Right lung (tissue), 5 donors: ENCODE measurements around the gene COL17A1. TPM values are rescaled to one million over a fixed set of nuclear protein-coding genes. Genes with fewer than 3 reads are reported as not detected.
A peak's percentile ranks its signal among the peaks of the same experiment; 100 is the strongest.

Source experiments
- DNase-seq, 2 donors: peaks; one replicate each; pipeline ENCODE4 v3.0.0-alpha.2; 2013
- polyA plus RNA-seq, 5 donors: library from polyadenylated mRNA; unstranded; fragments of 120-200 nt; gene quantifications; one replicate each; pipeline versions ENCODE4 v1.2.1 to v1.2.3, GENCODE V29; 2013; ENCODE audit warnings: inconsistent platforms in 1 of 5, low replicate concordance in 1 of 5; ENCODE audit not compliant: insufficient read length in 5 of 5, insufficient read depth in 1 of 5

COL17A1 gene
- polyA plus RNA-seq, 5 donors: 0.82 to 1.5 (median 0.85) TPM

DNA sequence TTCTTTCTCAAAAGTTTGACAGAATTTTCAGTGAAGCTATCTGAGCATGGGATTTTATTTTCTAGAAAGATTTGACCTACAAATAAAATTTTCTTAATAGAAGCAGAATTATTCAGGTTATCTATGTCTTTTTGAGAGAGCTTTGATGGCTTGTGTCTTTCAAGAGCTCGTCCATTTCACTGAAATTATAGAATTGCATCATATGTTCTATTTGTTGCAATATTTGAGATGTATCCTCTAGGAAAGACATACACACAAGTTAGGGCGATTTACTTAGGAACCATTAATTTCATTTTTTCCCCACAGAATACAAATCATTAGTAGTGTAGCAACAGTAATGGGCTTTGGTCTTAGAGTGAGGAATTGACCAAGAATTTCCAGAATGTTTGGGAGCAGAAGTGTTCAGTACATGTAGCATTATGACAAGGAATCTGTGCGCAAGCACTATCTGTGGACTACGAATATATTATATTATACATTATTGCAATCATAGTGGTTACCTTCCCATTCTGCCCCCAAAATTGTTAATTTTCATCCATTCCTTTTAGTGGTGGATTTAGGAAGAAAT lies 12.8 kb upstream of the COL17A1 start:
- no peak for DNase-seq

DNA sequence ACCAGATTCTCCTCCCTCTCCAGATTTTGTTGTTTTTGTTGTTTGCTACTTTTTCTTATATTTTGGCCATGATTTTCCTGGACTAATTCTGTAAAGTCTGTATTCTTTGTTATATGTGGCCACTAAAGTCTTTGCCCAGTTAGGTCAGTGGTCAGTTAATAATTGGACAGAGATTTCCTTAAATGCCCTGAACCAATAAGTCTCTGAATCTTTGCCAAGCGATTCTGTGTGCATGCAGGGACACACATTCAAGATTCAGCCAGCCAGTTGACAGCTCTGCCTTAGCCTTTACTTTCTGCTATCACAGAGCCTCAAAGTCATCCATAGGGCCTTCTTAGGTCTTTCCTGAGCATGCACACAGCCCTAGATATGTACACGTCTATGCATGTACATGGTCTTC lies 11.0 kb upstream of the COL17A1 start:
- no peak for DNase-seq

DNA sequence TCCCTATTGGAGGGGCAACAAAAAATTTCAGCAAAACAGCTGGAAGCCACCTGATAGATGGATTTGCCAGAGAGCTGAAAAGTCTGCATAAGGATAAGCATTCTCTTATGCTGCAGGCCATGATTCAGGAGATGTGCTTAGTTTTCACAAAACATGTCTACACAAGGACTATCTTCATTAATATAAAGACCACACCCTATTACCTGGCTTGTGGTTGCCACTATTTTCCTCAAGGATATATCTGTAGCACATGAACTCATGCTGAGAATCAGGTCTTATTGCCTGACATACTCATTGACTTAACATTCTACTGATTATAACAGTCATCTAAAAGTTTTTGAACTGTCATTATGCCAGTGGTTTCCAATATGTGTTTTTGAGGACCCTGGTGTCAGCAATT lies 7.1 kb upstream of the COL17A1 start:
- no peak for DNase-seq

DNA sequence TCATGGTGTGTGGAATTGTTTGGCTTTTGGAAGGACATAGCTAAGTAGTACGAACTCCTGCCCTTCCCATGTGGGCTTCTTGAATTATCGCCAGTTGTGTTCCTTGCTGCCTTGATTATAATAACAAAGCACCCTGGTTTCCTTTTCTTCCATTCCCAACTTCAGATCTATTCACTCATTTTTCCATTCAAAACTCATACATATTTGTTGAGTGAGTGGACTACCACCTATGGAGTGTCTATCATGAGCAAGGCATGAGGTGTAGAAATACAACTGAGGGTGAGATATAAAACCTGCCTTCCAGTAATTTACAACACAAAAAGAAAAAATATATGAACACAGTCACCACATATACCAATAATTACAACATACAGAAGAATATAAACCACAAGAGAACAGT lies 4.9 kb upstream of the COL17A1 start:
- DNase-seq: no peak

DNA sequence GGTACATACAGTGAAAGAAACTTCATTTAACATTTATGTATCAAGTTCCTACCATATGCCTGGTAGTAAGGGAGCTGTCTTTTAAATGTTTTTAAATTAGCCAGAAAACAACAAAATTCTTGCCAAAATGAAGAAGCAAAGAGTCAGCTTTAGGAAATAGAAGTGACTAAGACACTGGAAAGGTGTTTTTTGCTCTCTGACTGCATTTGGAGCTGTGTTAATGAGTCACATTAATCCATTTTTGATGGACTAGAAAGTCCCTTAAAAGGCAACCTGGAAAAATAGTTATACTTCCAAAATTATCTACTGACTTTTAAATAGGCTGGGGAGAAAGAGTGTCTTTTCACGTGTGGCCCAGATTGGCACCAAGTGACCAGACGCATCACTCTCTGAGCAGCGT lies 3.9 kb upstream of the COL17A1 start:
- no peak for DNase-seq

DNA sequence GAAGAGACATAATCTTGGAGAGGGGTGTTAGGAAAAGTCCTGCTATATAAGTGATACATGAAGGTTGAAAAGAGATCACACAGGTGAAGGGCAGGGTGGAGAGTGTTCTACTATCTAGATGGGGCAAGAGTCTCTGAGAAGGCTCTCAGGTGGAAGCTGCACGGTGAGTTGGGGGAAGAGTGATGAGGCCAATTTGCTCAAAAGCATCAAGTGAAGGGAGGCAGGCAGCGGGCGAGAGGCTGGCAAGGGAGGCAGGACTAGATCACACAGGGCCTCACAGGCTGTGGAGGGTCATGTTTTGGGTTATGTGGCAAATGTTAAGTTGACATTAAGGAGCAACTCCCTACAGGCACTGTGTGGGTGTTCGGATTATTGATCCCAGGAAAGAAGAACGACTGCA lies 2.6 kb upstream of the COL17A1 start:
- no peak for DNase-seq

DNA sequence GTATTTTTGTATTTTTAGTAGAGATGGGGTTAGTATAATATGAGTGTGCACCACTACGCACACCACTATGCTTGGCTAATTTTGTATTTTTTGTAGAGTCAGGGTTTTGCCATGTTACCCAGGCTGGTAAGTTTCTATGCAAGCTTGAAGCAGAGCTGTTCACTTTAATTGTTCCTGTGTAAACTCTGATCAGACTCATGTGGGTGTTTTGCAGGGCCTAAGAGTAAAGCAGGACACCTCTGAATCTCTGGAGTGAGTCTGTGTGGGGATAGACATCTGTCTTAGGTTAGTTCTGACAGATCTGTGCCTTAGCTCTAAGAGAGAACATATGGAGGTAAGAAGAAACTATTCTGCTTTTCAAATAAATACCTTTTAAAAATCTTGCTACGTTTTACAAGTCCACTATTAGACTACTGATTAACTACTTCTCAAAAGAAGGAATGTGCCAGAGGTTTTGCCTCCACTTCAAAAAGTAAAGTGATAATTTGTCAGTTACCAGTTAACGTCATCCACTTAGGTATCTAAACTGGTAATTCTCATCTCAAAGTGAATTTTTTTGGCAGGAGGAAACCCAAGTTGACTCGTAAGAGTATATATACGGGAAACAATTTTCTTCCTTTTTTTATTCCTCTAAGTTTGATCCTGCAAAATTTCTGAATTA lies 1.1 kb downstream of the COL17A1 start:
- peak in 1 of 2 donors; percentile 20 for DNase-seq

DNA sequence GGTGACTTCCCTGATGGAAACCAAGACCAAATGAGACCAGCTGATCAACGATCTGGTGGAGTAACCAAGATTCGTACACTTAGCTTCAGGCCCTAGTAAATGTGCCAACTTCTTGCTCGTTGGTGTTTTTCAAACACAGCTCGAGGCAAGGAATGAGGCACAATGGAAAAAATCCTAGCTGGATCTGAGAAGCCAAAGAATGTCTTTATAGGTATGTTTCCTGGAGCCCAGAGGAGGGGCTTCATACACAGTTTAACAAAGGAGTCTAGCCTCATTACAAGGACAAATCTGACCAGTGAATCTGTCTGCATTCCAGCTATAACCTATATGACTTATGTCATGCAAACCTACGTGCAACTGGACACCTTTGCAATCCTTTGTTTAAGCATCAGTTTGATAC lies 3.7 kb downstream of the COL17A1 start:
- DNase-seq: no peak

DNA sequence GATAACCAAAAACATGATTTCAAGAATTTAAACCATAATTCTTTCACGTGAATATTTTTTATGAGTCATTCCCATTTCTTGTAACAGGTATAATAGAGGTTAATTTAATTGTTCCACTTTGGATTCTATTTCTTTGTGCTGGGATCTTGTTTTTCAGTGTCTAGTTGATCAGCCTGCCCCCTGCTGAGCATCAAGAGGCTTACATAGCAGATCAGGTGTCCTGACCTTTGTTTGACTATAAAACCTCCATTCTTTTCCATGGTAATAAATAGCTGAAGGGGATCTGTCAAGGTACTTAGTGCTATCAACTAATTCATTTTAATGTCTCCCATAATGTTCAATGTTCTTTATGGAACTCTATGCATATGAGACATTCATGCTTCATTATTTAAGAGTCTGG lies 4.9 kb downstream of the COL17A1 start:
- DNase-seq: no peak

DNA sequence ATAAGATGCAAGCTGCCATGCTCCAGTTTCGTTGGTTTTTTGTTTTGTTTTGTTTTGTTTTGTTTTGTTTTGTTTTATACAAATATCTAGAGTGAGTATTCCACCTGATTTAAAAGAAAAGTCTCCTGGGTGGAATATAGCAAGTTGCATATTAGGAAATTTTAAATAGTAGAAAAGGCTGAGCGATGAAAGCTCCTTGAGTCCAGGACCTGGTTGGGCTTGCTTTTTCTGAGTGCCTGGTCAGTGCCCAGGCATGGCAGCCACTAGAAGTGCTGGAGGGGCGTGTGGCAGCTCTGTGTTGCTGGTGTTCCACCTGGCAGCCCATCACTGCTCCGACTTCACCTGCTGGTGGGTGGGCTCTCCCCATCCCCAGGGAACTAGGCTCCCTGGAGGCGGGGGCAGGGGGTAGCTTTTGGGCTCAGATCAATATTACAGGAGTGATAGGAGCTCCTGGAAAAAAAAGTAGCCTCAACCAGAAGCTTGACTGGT lies 8.0 kb downstream of the COL17A1 start:
- DNase-seq: no peak

DNA sequence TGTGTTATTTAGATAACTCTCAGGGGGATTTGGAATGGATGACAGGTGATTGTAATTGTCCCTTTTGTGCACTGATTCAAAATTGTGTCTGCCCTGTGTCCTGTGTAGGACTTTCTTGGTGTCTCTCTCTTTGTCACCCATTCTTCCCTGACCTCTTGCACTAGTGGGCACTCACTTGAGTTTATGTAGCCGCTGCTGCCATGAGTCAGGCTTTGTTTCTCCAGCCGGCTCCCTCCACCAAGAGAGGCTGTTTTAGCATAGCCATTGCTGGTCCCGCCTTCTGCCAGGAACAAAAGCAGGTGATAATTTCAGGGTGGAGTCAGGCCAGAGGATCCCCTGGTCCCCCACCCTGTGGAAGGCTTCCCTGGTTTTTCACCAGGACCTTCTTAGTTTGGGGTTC lies 8.4 kb downstream of the COL17A1 start:
- no peak for DNase-seq

DNA sequence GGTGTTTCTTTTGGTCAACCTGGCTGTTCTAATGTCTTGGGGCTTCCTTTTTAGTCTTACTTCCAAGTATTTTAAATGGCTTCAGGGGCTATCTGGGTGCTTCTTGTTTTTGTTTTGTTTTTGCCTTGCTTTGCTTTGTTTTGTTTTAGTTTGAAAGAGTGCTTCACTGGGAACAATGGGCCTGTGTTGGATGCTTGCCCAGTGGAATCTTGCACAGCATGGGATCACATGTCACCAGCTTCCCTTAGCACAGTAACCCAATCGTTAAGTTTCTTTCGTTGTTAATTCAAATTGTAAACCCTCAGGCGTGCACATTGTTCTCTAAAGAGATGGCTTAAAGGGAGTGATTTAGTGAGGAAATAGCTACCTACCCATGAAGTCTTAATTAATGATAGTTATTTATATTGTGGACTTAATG lies 8.9 kb downstream of the COL17A1 start:
- DNase-seq: peak; percentile 37 to 50

DNA sequence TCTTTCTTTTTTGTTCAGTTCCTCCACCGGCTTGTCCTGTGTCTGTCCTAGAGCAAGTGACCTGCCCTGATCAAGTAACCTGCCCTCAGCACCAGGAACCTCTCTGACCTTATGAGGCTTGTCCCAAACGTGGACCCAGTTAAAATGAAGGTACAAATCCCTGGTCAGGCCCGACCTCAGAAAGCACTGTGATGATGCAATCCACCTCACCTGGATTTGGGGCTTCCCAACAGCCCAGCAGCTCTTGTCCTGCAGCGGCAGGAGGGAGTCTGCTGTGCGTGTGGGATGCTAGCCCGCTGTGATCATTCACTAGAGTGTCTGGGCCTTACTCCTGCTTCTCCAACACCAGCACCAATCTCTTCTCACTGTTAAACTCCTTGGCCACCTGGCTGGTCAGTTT lies 11.2 kb downstream of the COL17A1 start:
- no peak for DNase-seq

DNA sequence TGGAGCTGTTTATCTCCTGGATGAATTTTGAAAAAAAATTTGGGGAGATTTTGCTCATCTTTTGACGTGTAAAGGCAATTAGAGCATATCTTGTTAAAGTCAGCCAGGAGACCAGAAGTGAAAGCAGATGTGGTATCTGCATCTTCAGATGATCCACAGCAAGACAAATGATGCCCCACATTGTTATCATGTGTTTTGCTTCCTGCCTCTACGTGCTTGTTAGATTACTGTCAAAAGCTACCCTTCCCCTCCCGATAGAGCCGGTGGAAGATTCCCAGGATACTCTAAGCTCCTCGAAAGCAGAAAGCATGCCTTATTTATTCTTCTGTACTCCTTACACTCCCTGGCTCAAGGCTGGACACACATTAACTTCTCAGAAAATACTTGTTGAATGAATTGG lies 12.9 kb downstream of the COL17A1 start:
- no peak for DNase-seq

DNA sequence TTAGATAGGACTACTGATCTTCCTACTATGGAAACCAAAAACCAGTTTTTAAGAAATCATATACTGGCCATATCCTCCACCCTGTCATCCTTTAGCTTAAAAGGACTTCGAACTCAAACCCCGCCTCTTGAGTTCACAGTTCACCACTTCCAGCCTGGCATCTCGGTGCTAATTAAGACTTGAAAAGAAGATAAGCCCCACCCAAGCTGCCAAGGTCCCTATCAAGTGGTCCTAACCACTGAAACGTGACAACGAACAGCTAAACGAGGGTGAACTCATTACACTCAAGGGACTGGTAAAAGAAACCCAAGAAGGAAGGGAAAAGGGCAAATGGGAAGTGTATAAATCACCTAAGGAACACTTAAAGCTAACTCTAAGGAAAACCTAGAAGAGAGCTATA lies 16.1 kb downstream of the COL17A1 start:
- no peak for DNase-seq

DNA sequence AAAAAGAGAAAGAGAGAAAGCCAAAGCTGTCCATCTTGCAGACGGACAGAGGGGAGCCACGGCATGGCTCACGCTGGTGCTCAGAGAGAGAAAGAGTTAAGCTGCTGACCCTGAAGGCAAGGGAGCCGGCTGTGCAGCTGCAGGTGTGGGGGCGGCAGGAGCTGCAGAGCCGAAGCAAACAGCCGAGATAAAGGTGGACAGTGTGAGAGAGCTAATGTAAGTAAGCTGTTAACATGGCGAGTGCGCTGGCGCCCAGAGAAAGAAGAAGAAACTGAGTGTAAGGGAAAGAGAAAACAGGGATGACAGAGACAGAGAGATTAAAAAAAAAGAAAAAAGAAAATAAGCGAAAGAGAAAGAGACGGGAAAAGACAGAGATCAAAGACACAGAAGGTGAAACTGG lies 18.2 kb downstream of the COL17A1 start:
- no peak for DNase-seq

DNA sequence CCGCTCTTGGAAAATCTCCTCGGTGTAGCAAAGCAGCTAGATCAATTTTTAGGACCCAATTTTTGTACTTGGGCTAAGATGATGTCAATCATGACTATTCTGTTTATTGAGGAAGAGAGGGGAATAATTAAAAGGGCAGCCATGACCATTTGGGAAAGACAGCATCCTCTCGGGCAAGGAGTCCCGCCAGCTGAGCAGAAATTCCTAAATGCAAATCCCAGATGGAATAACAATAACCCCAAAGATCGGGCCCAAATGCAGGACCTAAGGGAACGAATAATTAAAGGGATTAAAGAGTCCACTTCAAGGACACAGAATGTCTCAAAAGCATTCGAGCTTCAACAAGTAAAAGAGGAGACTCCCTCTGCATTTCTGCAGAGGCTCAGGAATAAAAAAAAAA lies 18.7 kb downstream of the COL17A1 start:
- DNase-seq: no peak

DNA sequence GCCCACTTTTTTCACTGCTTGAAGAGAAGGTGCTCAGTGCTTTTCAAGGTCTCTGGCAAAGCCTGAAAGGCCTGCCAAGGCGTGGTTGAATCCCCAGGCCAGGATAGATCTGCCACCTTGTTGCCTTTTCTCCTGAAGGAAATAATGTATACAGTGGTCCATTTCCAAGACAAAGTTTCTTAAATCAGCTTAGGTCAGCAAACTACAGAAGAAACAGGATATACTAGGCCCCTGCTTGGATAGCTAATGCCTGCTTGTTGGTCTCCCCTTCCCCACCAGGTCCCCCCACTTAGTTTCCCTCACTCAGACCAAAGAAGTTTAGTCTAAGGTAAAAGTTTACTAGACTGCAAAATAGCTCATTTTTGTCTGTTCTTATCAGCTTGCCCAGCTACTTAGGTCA lies 19.9 kb downstream of the COL17A1 start:
- no peak for DNase-seq

DNA sequence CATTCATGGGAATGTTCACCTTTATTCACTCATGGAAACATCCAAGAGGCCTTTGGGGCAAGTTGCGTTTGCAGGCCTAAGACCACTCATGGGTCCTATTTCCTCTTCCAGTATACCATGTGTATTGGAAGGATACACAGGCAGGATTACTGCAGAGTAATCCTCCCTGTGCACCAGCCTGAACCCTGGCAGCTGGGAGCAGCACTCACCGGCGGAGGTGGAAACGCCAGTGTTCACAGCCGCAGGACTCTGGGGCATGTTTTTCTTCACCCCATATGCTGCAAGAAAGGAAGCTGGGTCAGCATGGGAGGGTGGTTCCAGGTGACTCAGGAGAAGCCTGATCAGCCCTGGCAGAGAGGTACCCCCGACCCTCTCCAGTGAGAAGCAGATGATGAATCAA lies 24.5 kb downstream of the COL17A1 start:
- DNase-seq: no peak

DNA sequence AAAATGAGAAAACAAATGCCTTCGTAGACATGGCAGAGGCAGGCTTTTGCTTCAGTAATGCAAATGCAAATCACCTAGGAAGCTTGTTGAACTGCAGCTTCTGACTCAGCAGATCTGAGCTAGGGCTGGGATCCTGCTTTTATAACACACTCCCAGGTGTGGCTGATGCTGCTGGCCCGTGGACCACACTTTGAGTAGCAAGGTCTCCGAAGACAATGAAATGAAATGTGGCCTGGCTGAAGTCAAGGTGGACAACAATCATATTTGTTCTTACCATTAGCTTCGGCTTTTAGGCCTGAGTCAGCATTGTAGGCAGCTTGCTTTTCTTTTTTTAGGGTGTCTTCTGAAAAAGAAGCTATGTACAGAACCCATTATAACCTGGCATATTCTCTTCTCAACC lies 26.3 kb downstream of the COL17A1 start:
- no peak for DNase-seq

DNA sequence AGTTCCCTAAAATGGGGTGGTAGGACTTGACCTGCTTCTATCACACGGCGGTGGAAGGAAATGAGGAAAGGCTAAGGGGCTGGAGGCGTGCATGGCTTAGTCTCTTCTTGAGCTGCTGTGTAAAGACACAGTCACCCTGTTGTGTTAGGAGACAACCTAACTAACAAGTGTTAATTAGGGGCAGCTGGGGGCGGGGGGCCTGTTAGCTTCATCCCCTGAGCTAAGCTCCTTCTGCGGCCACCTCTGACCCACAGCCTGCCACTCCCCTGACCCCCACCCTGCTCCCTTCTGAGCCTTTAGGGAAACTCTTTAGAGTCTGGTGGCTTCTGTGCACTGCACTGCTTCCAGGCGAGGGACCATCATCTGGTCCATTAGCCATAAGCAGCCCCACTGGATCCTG lies 28.0 kb downstream of the COL17A1 start:
- no peak for DNase-seq

DNA sequence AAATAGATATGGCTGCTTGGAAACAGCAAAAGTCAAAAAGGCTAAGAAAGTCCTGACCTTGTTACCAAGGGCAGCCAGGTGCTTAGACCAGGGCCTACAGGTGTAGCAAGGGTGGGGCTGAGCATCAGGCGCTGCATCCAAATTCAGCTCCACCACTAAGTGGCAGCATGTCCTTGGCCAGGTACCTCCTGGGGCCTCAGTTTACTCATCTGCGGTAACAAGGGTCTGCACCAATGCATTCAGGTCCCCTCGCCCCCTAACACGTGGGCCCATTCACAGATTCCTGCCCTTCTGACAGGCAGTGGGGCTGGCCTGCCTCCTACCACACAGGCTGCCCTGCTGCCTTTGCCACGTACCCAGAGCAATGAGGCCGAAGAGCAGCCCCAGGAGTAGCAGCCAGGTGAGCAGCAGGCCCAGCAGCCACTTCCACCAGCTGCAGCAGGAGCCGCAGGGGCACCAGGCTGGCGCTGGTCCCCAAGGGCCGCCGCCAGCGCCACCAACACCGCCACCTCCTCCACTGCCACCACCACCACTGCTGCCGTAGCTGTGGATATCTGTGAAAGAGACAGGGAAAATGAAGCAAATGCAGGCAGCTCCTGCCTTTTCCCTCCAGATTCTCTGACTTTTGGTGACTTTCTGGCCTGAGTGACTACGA lies 28.9 kb downstream of the COL17A1 start:
- DNase-seq: no peak

DNA sequence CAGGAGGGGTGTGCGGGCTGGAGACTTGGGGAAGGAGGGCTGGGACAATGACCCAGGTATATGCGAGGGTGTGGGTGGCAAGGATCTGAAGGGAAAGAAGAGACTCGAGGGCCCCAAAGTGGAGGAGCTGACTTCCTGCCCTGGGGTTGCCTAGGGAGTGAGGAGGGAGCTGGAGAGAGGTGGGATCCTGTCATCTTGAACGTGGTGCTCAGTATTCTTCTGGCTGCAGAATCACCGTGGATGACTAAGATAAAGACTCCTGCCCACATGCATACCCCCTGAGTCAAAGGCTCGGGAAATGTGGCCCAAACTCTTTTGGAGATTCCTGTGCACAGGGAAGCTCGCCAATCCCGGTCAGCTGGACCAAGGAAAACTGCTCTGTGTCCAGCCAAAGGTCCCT lies 31.2 kb downstream of the COL17A1 start:
- no peak for DNase-seq

DNA sequence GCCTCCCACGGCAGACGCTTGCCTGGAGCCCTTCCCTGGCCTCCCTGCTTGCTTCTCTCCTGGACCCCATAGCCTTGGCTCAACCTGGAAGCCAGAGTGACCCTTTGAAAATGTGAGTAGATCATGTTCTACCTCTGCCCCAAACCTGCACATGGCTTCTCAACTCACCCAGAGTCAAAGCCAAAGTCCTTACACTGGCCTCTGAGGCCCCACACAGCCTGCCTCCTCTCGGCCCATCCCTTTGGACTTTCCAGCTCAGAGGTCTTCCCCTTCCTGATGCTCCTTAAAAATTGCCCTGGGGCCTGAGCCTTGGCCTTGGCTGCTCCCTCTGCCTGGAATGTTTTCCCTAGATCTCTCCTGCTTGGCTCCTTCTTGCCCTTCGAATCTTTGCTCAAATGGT lies 32.5 kb downstream of the COL17A1 start:
- DNase-seq: no peak
